DOHH2 (cell line): Measurements from ENCODE around the gene CCDC154.

Source experiments
- H3F3A ChIP-seq: fragments of 200-600 bp; sonication (generic), shearing (Covaris generic); 2 replicates; pipeline ENCODE4 v1.6.0; 2016; ENCODE audit warnings: antibody characterized with exemption, mild to moderate bottlenecking; ENCODE audit not compliant: control insufficient read depth, insufficient read depth
- H3K27ac ChIP-seq: fragments of 200-600 bp; sonication (generic); 2 replicates; pipeline ENCODE4 v1.5.1; 2014; ENCODE audit warnings: low read depth, mild to moderate bottlenecking, low read length, moderate library complexity
- H3K27me3 ChIP-seq: fragments of 200-600 bp; sonication (generic); 2 replicates; pipeline ENCODE4 v1.6.1; 2014; ENCODE audit warnings: mild to moderate bottlenecking, low read length, mixed read lengths; ENCODE audit not compliant: control insufficient read depth
- H3K36me3 ChIP-seq: fragments of 200-600 bp; sonication (generic); 2 replicates; pipeline ENCODE4 v1.6.1; 2014; ENCODE audit warnings: mild to moderate bottlenecking, low read length, moderate library complexity, mixed read lengths; ENCODE audit not compliant: control insufficient read depth
- H3K4me1 ChIP-seq: fragments of 200-600 bp; sonication (generic); 2 replicates; pipeline ENCODE4 v1.6.1; 2014; ENCODE audit warnings: mild to moderate bottlenecking, low read length, mixed read lengths; ENCODE audit not compliant: control insufficient read depth
- H3K4me2 ChIP-seq: fragments of 200-600 bp; sonication (generic); 2 replicates; pipeline ENCODE4 v1.6.0; 2014; ENCODE audit warnings: mild to moderate bottlenecking, low read length, moderate library complexity
- H3K4me3 ChIP-seq: fragments of 200-600 bp; sonication (generic); 2 replicates; pipeline ENCODE4 v1.5.1; 2014; ENCODE audit warnings: mild to moderate bottlenecking, low read length, mixed read lengths
- H3K79me2 ChIP-seq: fragments of 200-600 bp; sonication (generic); 2 replicates; pipeline ENCODE4 v1.6.1; 2014; ENCODE audit warnings: mild to moderate bottlenecking, low read length, mixed read lengths; ENCODE audit not compliant: control insufficient read depth
- H3K9me2 ChIP-seq: fragments of 200-600 bp; sonication (generic); replicated peaks from 2 replicates; pipeline ENCODE4 v1.6.1; 2014; ENCODE audit warnings: mild to moderate bottlenecking, low read length, mixed read lengths; ENCODE audit not compliant: control insufficient read depth
- H3K9me3 ChIP-seq: fragments of 200-600 bp; sonication (generic); 2 replicates; pipeline ENCODE4 v1.6.1; 2014; ENCODE audit warnings: antibody characterized with exemption, low read length, mixed read lengths; ENCODE audit not compliant: control insufficient read depth, insufficient read depth
- H4K20me1 ChIP-seq: fragments of 200-600 bp; sonication (generic); 2 replicates; pipeline ENCODE4 v1.6.0; 2014; ENCODE audit warnings: low read depth, mild to moderate bottlenecking, antibody characterized with exemption, low read length, moderate library complexity; ENCODE audit not compliant: control insufficient read depth, insufficient read depth
- CTCF ChIP-seq: fragments of 200-600 bp; sonication (generic); IDR thresholded peaks from one replicate; pipeline ENCODE4 v1.5.1; 2014; ENCODE audit warnings: antibody characterized with exemption, mild to moderate bottlenecking, low read depth, low read length; ENCODE audit not compliant: poor library complexity, severe bottlenecking
- EZH2phosphoT487 ChIP-seq: fragments of 200-600 bp; sonication (generic); IDR thresholded peaks from 2 replicates; pipeline ENCODE4 v1.6.1; 2017; ENCODE audit warnings: borderline replicate concordance, mild to moderate bottlenecking, antibody characterized with exemption, low read length, moderate library complexity, mixed read lengths

Gene CCDC154

GRCh38 chr16:1412847-1413246 is 31.5 kb downstream of the CCDC154 start:
- Histone ChIP-seq H3K4me2 (no peak overlapping the region), H3K36me3 (no peaks in the 10 kb centered on the region), H3K9me2 (no peaks in the 10 kb centered on the region), H3K4me1 (peaks cover 24% of the 10 kb centered on the region), H3K27me3 (no peaks in the 10 kb centered on the region), H3F3A (peaks cover 20% of the 10 kb centered on the region), H3K4me3 (no peak overlapping the region), H3K9me3 (no peaks in the 10 kb centered on the region), H3K79me2 (peaks cover 31% of the 10 kb centered on the region), H3K27ac (no peak overlapping the region), H4K20me1 (no peaks in the 10 kb centered on the region)
- no peak for TF ChIP-seq CTCF
- TF ChIP-seq EZH2phosphoT487: no peak

GRCh38 chr16:1408171-1408837 is 36.1 kb downstream of the CCDC154 start:
- no peaks in the 10 kb centered on the region; the same call in 1 of the 2 replicates for H4K20me1 ChIP-seq
- H3K9me3 ChIP-seq: no peaks in the 10 kb centered on the region
- H3K4me2 ChIP-seq: peak overlapping the region; percentile 92
- TF ChIP-seq CTCF: no peak
- no peak for TF ChIP-seq EZH2phosphoT487
- H3K4me1 ChIP-seq: peaks cover 10% of the 10 kb centered on the region
- no peaks in the 10 kb centered on the region for H3K9me2 ChIP-seq
- H3K4me3 ChIP-seq: peak overlapping the region; percentile 85
- H3K79me2 ChIP-seq: peaks cover 17% of the 10 kb centered on the region
- H3K36me3 ChIP-seq: no peaks in the 10 kb centered on the region
- H3K27ac ChIP-seq: no peak overlapping the region
- H3K27me3 ChIP-seq: no peaks in the 10 kb centered on the region
- H3F3A ChIP-seq: 0 out of 2 replicates have a peak, but pooled peaks cover 4% of the 10 kb centered on the region

- Histone ChIP-seq H3K4me2 (peak overlapping the region; percentile 92), H3F3A (0 out of 2 replicates have a peak, but pooled peaks cover 3% of the 10 kb centered on the region), H3K4me1 (peaks cover 10% of the 10 kb centered on the region), H3K4me3 (peak overlapping the region; percentile 85), H3K27me3 (no peaks in the 10 kb centered on the region), H3K79me2 (peaks cover 17% of the 10 kb centered on the region), H3K9me2 (no peaks in the 10 kb centered on the region), H3K36me3 (no peaks in the 10 kb centered on the region), H3K27ac (no peak overlapping the region), H4K20me1 (no peaks in the 10 kb centered on the region; the same call in 1 of the 2 replicates), H3K9me3 (no peaks in the 10 kb centered on the region)
- TF ChIP-seq EZH2phosphoT487 (no peak), CTCF (no peak)
These were observed 36.6 kb downstream of the CCDC154 start for GRCh38 chr16:1407753-1408152.
